GM23338 (cell line): ENCODE measurements around the gene USP37. TPM values are rescaled to one million over a fixed set of nuclear protein-coding genes. Genes with fewer than 3 reads are reported as not detected.

Experiments
- ATAC-seq: fragments of 200-7000 bp; cut with Tn5 transposase; 3 replicates; pipeline ENCODE4 v1.9.1; 2020
- DNase-seq: peaks from one replicate; pipeline ENCODE4 v3.0.0-alpha.2; 2015; ENCODE audit warnings: low spot score
- H2AFZ ChIP-seq: fragments of 200-600 bp; sonication (generic); 2 replicates; pipeline ENCODE4 v1.8.0; 2016; ENCODE audit warnings: antibody characterized with exemption, mild to moderate bottlenecking, moderate library complexity
- H3F3A ChIP-seq: fragments of 200-600 bp; sonication (generic); replicated peaks from 2 replicates; pipeline ENCODE4 v1.8.0; 2017; ENCODE audit warnings: antibody characterized with exemption, mixed run types, low read depth
- H3K27ac ChIP-seq: fragments of 200-600 bp; sonication (generic); 2 replicates; pipeline ENCODE4 v1.6.1; 2016; ENCODE audit warnings: low read depth
- H3K27me3 ChIP-seq: fragments of 200-600 bp; sonication (generic); 2 replicates; pipeline ENCODE4 v1.8.0; 2016; ENCODE audit warnings: mild to moderate bottlenecking, mixed run types, moderate library complexity; ENCODE audit not compliant: insufficient read depth
- H3K36me3 ChIP-seq: fragments of 200-600 bp; sonication (generic); 2 replicates; pipeline ENCODE4 v1.8.0; 2016; ENCODE audit warnings: mild to moderate bottlenecking; ENCODE audit not compliant: insufficient read depth
- H3K4me1 ChIP-seq: fragments of 200-600 bp; sonication (generic); 2 replicates; pipeline ENCODE4 v1.8.0; 2016; ENCODE audit warnings: mild to moderate bottlenecking, moderate library complexity; ENCODE audit not compliant: insufficient read depth
- H3K4me2 ChIP-seq: fragments of 200-600 bp; sonication (generic); 2 replicates; pipeline ENCODE4 v1.7.1; 2017; ENCODE audit warnings: mixed run types
- H3K4me3 ChIP-seq: fragments of 200-600 bp; sonication (generic); 2 replicates; pipeline ENCODE4 v1.6.1; 2016; ENCODE audit warnings: mixed run types
- H3K79me2 ChIP-seq: fragments of 200-600 bp; sonication (generic); replicated peaks from 2 replicates; pipeline ENCODE4 v1.8.0; 2017; ENCODE audit warnings: mild to moderate bottlenecking; ENCODE audit not compliant: insufficient read depth
- H3K9me2 ChIP-seq: fragments of 200-600 bp; sonication (generic); 2 replicates; pipeline ENCODE4 v1.8.0; 2017; ENCODE audit not compliant: insufficient read depth
- H4K20me1 ChIP-seq: fragments of 200-600 bp; sonication (generic); replicated peaks from 2 replicates; pipeline ENCODE4 v1.8.0; 2017; ENCODE audit warnings: mild to moderate bottlenecking; ENCODE audit not compliant: insufficient read depth
- H3K27ac Mint-ChIP-seq: 2 replicates; pipeline ENCODE4 v1.8.0; 2020; ENCODE audit warnings: inconsistent platforms, mild to moderate bottlenecking, moderate library complexity, mixed read lengths
- H3K27me3 Mint-ChIP-seq: 3 replicates; pipeline ENCODE4 v1.8.0; 2022; ENCODE audit warnings: low read depth, mild to moderate bottlenecking, moderate library complexity, mixed read lengths, inconsistent platforms; ENCODE audit not compliant: insufficient read depth, poor library complexity
- H3K36me3 Mint-ChIP-seq: 3 replicates; pipeline ENCODE4 v1.8.0; 2021; ENCODE audit warnings: low read depth, mild to moderate bottlenecking, inconsistent platforms, moderate library complexity, mixed read lengths
- H3K4me1 Mint-ChIP-seq: 3 replicates; pipeline ENCODE4 v1.8.0; 2020; ENCODE audit warnings: mild to moderate bottlenecking, inconsistent platforms, mixed read lengths
- H3K4me3 Mint-ChIP-seq: 3 replicates; pipeline ENCODE4 v1.8.0; 2021; ENCODE audit warnings: moderate library complexity, mild to moderate bottlenecking, inconsistent platforms, mixed read lengths
- H3K9me3 Mint-ChIP-seq: 3 replicates; pipeline ENCODE4 v1.8.0; 2020; ENCODE audit warnings: moderate library complexity, mild to moderate bottlenecking, inconsistent platforms, mixed read lengths
- CREB1 ChIP-seq: fragments of 250-450 bp; sonication (Bioruptor Pico); IDR thresholded peaks from 2 replicates; pipeline ENCODE4 v1.5.0; 2020; ENCODE audit warnings: low read depth, mild to moderate bottlenecking, moderate library complexity
- CTCF ChIP-seq, 2 experiments: fragments of 200-600 bp in 1 of 2; sonication (generic) in 1 of 2; conservative IDR thresholded peaks; 2 replicates each; pipeline versions ENCODE4 v1.5.1 to v1.6.1; 2016 to 2017; ENCODE audit warnings: antibody characterized with exemption in 2 of 2, low read depth in 2 of 2, mild to moderate bottlenecking in 2 of 2, moderate library complexity in 1 of 2
- ETS1 ChIP-seq: IDR thresholded peaks from 2 replicates; pipeline ENCODE4 v1.6.1; 2016; ENCODE audit warnings: antibody characterized with exemption
- EZH2phosphoT487 ChIP-seq: fragments of 200-600 bp; sonication (generic); IDR thresholded peaks from one replicate; pipeline ENCODE4 v1.8.1; 2018; ENCODE audit warnings: antibody characterized with exemption; ENCODE audit not compliant: unreplicated experiment
- JUNB ChIP-seq: IDR thresholded peaks from one replicate; pipeline ENCODE4 v1.6.1; 2016; ENCODE audit warnings: antibody characterized with exemption; ENCODE audit not compliant: unreplicated experiment
- NANOG ChIP-seq: IDR thresholded peaks from 2 replicates; pipeline ENCODE4 v1.6.1; 2016; ENCODE audit warnings: antibody characterized with exemption, borderline replicate concordance
- REST ChIP-seq: IDR thresholded peaks from one replicate; pipeline ENCODE4 v1.6.1; 2018; ENCODE audit warnings: antibody characterized with exemption; ENCODE audit not compliant: unreplicated experiment
- ZNF114 ChIP-seq: fragments of 250-450 bp; sonication (Bioruptor Pico); IDR thresholded peaks from 2 replicates; pipeline ENCODE4 v1.5.0; 2020; ENCODE audit warnings: mild to moderate bottlenecking, moderate library complexity
- ZNF331 ChIP-seq: fragments of 250-450 bp; sonication (Bioruptor Pico); IDR thresholded peaks from 2 replicates; pipeline ENCODE4 v1.5.0; 2020; ENCODE audit warnings: low read depth, mild to moderate bottlenecking, moderate library complexity
- ZNF462 ChIP-seq: fragments of 250-450 bp; sonication (Bioruptor Pico); IDR thresholded peaks from 2 replicates; pipeline ENCODE4 v1.5.0; 2020; ENCODE audit warnings: mild to moderate bottlenecking, moderate library complexity
- polyA plus RNA-seq: library from polyadenylated mRNA; unstranded; fragments of >200 nt; fragmentation: Nextera tagmentation; extraction: Ambion mirVana; gene quantifications from 2 replicates; pipeline ENCODE4 v1.2.1, GENCODE V29; 2016
- total RNA-seq: library from RNA; depleted of rRNA; stranded (reverse); fragments of >200 nt; shearing (Covaris generic); gene quantifications from 2 replicates; pipeline ENCODE4 v1.2.3, GENCODE V29; 2014

The USP37 gene
- total and polyA plus RNA-seq, 2 experiments from 2014 or later: 8.2 to 21.0 TPM

- Histone ChIP-seq H4K20me1 (no peaks in the 10 kb centered on the region), H3F3A (no peaks in the 10 kb centered on the region), H3K27me3 (no peaks in the 10 kb centered on the region), H2AFZ (no peak overlapping the region), H3K4me3 (no peak overlapping the region), H3K27ac (no peak overlapping the region), H3K79me2 (no peaks in the 10 kb centered on the region), H3K4me2 (no peak overlapping the region), H3K36me3 (0 out of 2 replicates have a peak, but pooled peaks cover 3% of the 10 kb centered on the region), H3K9me2 (no peaks in the 10 kb centered on the region; the same call in 1 of the 2 replicates), H3K4me1 (no peaks in the 10 kb centered on the region)
- Mint-ChIP-seq H3K4me1 (no peaks in the 10 kb centered on the region), H3K27me3 (no peaks in the 10 kb centered on the region), H3K4me3 (no peak overlapping the region), H3K27ac (no peak overlapping the region), H3K9me3 (no peaks in the 10 kb centered on the region), H3K36me3 (peaks cover 21% of the 10 kb centered on the region; the same call in 2 of the 3 replicates)
- DNase-seq: no peak
- ATAC-seq: no peak
- TF ChIP-seq JUNB (no peak), ETS1 (no peak), ZNF114 (CRISPR knock-in tag) (no peak), NANOG (no peak), ZNF331 (CRISPR knock-in tag) (no peak), CTCF (conservative IDR thresholded peaks at IDR 0.05; ENCODE audit: low read depth in 2 of 2) (no peak), EZH2phosphoT487 (no peak), REST (no peak), ZNF462 (CRISPR knock-in tag) (no peak), CREB1 (CRISPR knock-in tag) (no peak)
Measured at GRCh38 chr2:218508299-218508698, 59.9 kb downstream of the USP37 start.
